IMR-90 (cell line): Measurements from ENCODE around the gene SLFN12L. TPM values are rescaled to one million over a fixed set of nuclear protein-coding genes. Genes with fewer than 3 reads are reported as not detected.
"Not testable (repeated sequence)": the region's sequence is repeated elsewhere in the genome, so short reads cannot be mapped to it uniquely, and the experiment has no call there.

Experiments used
- ATAC-seq: fragments of 200-7000 bp; cut with Tn5 transposase; 2 replicates; pipeline ENCODE4 v1.9.1; 2020; ENCODE audit warnings: low read depth, mild to moderate bottlenecking, moderate library complexity
- BruUV-seq: library from RNA; stranded (reverse); fragments of 400-500 nt; replicated peaks from 2 replicates; lab custom pipeline; 2021; lab: Mats Ljungman, UMichigan
- CTCF ChIA-PET: fragments of 300-600 bp; formaldehyde crosslinking; extraction: SDS; loops from one replicate; lab custom pipeline; 2021; ENCODE audit warnings: antibody characterized with exemption; lab: Yijun Ruan, JAX
- POLR2A ChIA-PET: fragments of 300-600 bp; sonication (Branson Sonifier 250); formaldehyde crosslinking; loops from one replicate; lab custom pipeline; 2022; ENCODE audit warnings: antibody characterized with exemption; ENCODE audit not compliant: unreplicated experiment; lab: Charles Lee
- DNase-seq: peaks from one replicate; pipeline ENCODE4 v3.0.0; 2013
- H2AFZ ChIP-seq: replicated peaks from 2 replicates; pipeline ENCODE3; 2013; ENCODE audit warnings: low read length, mild to moderate bottlenecking; ENCODE audit not compliant: poor library complexity
- H2AK5ac ChIP-seq: 2 replicates; pipeline ENCODE4 v1.6.1; 2013; ENCODE audit warnings: low read depth, low read length, inconsistent platforms
- H2AK9ac ChIP-seq: replicated peaks from 2 replicates; pipeline ENCODE3; 2013; ENCODE audit warnings: mild to moderate bottlenecking, low read depth, low read length, moderate library complexity; ENCODE audit not compliant: poor library complexity
- H2BK120ac ChIP-seq: 2 replicates; pipeline ENCODE4 v1.6.1; 2013; ENCODE audit warnings: low read depth, low read length, inconsistent platforms
- H2BK15ac ChIP-seq: 3 replicates; pipeline ENCODE4 v1.6.1; 2013; ENCODE audit warnings: low read depth, low read length, inconsistent platforms
- H2BK20ac ChIP-seq: 2 replicates; pipeline ENCODE4 v1.6.1; 2013; ENCODE audit warnings: low read depth, mild to moderate bottlenecking, inconsistent platforms, low read length, moderate library complexity
- H2BK5ac ChIP-seq: 2 replicates; pipeline ENCODE4 v1.6.1; 2013; ENCODE audit warnings: mild to moderate bottlenecking, low read depth, low read length, inconsistent platforms; ENCODE audit not compliant: poor library complexity, severe bottlenecking
- H3K14ac ChIP-seq: replicated peaks from 2 replicates; pipeline ENCODE4 v1.6.1; 2013; ENCODE audit warnings: low read depth, low read length, inconsistent platforms
- H3K18ac ChIP-seq: 2 replicates; pipeline ENCODE4 v1.6.1; 2013; ENCODE audit warnings: low read depth, low read length, control low read depth
- H3K23ac ChIP-seq: 2 replicates; pipeline ENCODE4 v1.6.1; 2013; ENCODE audit warnings: low read depth, low read length, inconsistent platforms
- H3K27ac ChIP-seq: 2 replicates; pipeline ENCODE4 v1.5.1; 2013; ENCODE audit warnings: mild to moderate bottlenecking, control low read depth, low read length; ENCODE audit not compliant: insufficient read depth
- H3K27me3 ChIP-seq: 2 replicates; pipeline ENCODE4 v1.6.1; 2013; ENCODE audit warnings: low read length; ENCODE audit not compliant: control insufficient read depth, insufficient read depth
- H3K36me3 ChIP-seq: 2 replicates; pipeline ENCODE4 v1.6.1; 2013; ENCODE audit warnings: low read length, mixed read lengths; ENCODE audit not compliant: control insufficient read depth, insufficient read depth
- H3K4ac ChIP-seq: 2 replicates; pipeline ENCODE4 v1.6.1; 2013; ENCODE audit warnings: low read depth, low read length, inconsistent platforms
- H3K4me1 ChIP-seq: 2 replicates; pipeline ENCODE4 v1.6.1; 2013; ENCODE audit warnings: low read length, mixed read lengths; ENCODE audit not compliant: control insufficient read depth, insufficient read depth
- H3K4me2 ChIP-seq: 2 replicates; pipeline ENCODE4 v1.6.1; 2013; ENCODE audit warnings: low read depth, mild to moderate bottlenecking, control low read depth, low read length, moderate library complexity
- H3K4me3 ChIP-seq: 2 replicates; pipeline ENCODE4 v1.5.1; 2013; ENCODE audit warnings: low read depth, mild to moderate bottlenecking, control low read depth, low read length, moderate library complexity; ENCODE audit not compliant: insufficient read depth
- H3K56ac ChIP-seq: 2 replicates; pipeline ENCODE4 v1.6.1; 2013; ENCODE audit warnings: low read length, inconsistent platforms; ENCODE audit not compliant: insufficient read depth; ENCODE audit errors: extremely low read depth
- H3K79me1 ChIP-seq, 2 experiments: 2 replicates each; pipeline ENCODE4 v1.6.1; 2013; ENCODE audit warnings: low read length in 2 of 2, inconsistent platforms in 1 of 2, low read depth in 1 of 2
- H3K9ac ChIP-seq: 2 replicates; pipeline ENCODE4 v1.6.1; 2013; ENCODE audit warnings: low read depth, low read length, control low read depth
- H3K9me1 ChIP-seq: 2 replicates; pipeline ENCODE4 v1.6.1; 2013; ENCODE audit warnings: low read length, inconsistent platforms; ENCODE audit not compliant: insufficient read depth
- H3K9me3 ChIP-seq: 2 replicates; pipeline ENCODE4 v1.6.1; 2013; ENCODE audit warnings: low read length; ENCODE audit not compliant: control insufficient read depth, insufficient read depth
- H4K20me1 ChIP-seq: 2 replicates; pipeline ENCODE4 v1.6.1; 2013; ENCODE audit warnings: low read length, inconsistent platforms; ENCODE audit not compliant: insufficient read depth
- H4K5ac ChIP-seq: 2 replicates; pipeline ENCODE4 v1.6.1; 2013; ENCODE audit warnings: mild to moderate bottlenecking, low read depth, low read length, control low read depth
- H4K8ac ChIP-seq, 2 experiments: 2 replicates each; pipeline ENCODE4 v1.6.1; 2013; ENCODE audit warnings: low read depth in 2 of 2, low read length in 2 of 2, control low read depth in 1 of 2, inconsistent platforms in 1 of 2
- H4K91ac ChIP-seq: 2 replicates; pipeline ENCODE4 v1.6.1; 2013; ENCODE audit warnings: low read depth, low read length, inconsistent platforms; ENCODE audit not compliant: insufficient read depth
- WGBS, 2 experiments: methylation state at CpG; one replicate each; pipeline versions ENCODE4 v1.1.5 to v1.1.7; 2013; ENCODE audit warnings: missing lambda C conversion rate in 2 of 2; ENCODE audit not compliant: insufficient read length in 1 of 2; ENCODE audit errors: extremely low coverage in 2 of 2; 5-methylcytosine and 5-hydroxymethylcytosine counted together
- dilution Hi-C: fragments of 300-500 bp; cut with HindIII; formaldehyde crosslinking; loops from one replicate; pipeline ENCODE4 v1.14.3; 2018; ENCODE audit warnings: low sequenced_read_pairs; ENCODE audit not compliant: unreplicated experiment
- in situ Hi-C: fragments of 300-500 bp; cut with MboI; formaldehyde crosslinking; loops from 3 replicates; pipeline ENCODE4 v1.14.3; 2019; ENCODE audit warnings: low sequenced_read_pairs, inconsistent platforms, mixed read lengths
- intact Hi-C: fragments of 100-400 bp; cut with micrococcal nuclease; formaldehyde crosslinking; loops from 2 replicates; pipeline ENCODE4 v1.10.0; 2022
- polyA plus RNA-seq, 3 experiments: library from polyadenylated mRNA; depleted of rRNA; stranded (reverse); fragments of >200 nt; gene quantifications; 2 replicates each; pipeline ENCODE4 v1.2.3, GENCODE V29; 2012; ENCODE audit warnings: low replicate concordance in 1 of 3
- total RNA-seq: library from RNA; depleted of rRNA; stranded (reverse); fragments of >200 nt; gene quantifications from 2 replicates; pipeline ENCODE4 v1.2.3, GENCODE V29; 2012

SLFN12L gene
- total and polyA plus RNA-seq, 2 of the 4 experiments (the other 2 are of a cell fraction) = 0.18 TPM; not detected in 1

- H3K23ac ChIP-seq, H4K91ac ChIP-seq, POLR2A ChIA-PET, H3K18ac ChIP-seq, H3K27ac ChIP-seq, H3K56ac ChIP-seq, H3K9me3 ChIP-seq, ATAC-seq, H4K8ac ChIP-seq, DNase-seq, H3K4me2 ChIP-seq, H2BK5ac ChIP-seq, intact Hi-C loops, H2AFZ ChIP-seq, H3K4ac ChIP-seq, H2AK5ac ChIP-seq, H3K4me1 ChIP-seq, H3K36me3 ChIP-seq, H3K9me1 ChIP-seq, H3K9ac ChIP-seq, H4K20me1 ChIP-seq, H2BK20ac ChIP-seq, H2AK9ac ChIP-seq, H4K5ac ChIP-seq, H3K27me3 ChIP-seq, H3K14ac ChIP-seq, H2BK15ac ChIP-seq, H3K4me3 ChIP-seq, BruUV-seq, H2BK120ac ChIP-seq, H3K79me1 ChIP-seq: not testable (repeated sequence)
- WGBS, 2 experiments = no CpG with 5 or more reads among the region's 1 CpG
- dilution Hi-C loops = loop anchor here (25.0 kb wide), 2 partner anchors 217 to 342 kb away; partner anchors contain the start of gene SLC35G3
- in situ Hi-C loops = loop anchor here (25.0 kb wide), 1 partner anchor 1117 kb away; no protein-coding TSS in a partner anchor
- CTCF ChIA-PET = interaction anchor here (0.8 kb wide), 1 partner anchor 507 kb away, joined by 3 read pairs; no protein-coding TSS in a partner anchor
These were observed 8.2 kb downstream of the SLFN12L start for GRCh38 chr17:35529326-35529725.
